ENCODE measurements around the gene ZNF618.
"Not testable (repeated sequence)": the region's sequence is repeated elsewhere in the genome, so short reads cannot be mapped to it uniquely, and the experiment has no call there.

Gene ZNF618

GRCh38 chr9:114082017-114082762 lies 206.1 kb downstream of the ZNF618 start:
- CTCF ChIA-PET: interaction anchor here (0.5 to 5.4 kb wide), 83 partner anchors 13 to 571 kb away, joined by 3 to 176 read pairs (median 4); partner anchors contain the start of genes COL27A1 and KIF12
- POLR2A ChIA-PET: interaction anchor here (0.6 kb wide), 1 partner anchor 33 kb away, joined by 4 read pairs; no protein-coding TSS in a partner anchor
- H3K4me3 ChIP-seq (ENCODE audit: low read depth, low read length): no peak overlapping the region
- TF ChIP-seq, protein P1, sequence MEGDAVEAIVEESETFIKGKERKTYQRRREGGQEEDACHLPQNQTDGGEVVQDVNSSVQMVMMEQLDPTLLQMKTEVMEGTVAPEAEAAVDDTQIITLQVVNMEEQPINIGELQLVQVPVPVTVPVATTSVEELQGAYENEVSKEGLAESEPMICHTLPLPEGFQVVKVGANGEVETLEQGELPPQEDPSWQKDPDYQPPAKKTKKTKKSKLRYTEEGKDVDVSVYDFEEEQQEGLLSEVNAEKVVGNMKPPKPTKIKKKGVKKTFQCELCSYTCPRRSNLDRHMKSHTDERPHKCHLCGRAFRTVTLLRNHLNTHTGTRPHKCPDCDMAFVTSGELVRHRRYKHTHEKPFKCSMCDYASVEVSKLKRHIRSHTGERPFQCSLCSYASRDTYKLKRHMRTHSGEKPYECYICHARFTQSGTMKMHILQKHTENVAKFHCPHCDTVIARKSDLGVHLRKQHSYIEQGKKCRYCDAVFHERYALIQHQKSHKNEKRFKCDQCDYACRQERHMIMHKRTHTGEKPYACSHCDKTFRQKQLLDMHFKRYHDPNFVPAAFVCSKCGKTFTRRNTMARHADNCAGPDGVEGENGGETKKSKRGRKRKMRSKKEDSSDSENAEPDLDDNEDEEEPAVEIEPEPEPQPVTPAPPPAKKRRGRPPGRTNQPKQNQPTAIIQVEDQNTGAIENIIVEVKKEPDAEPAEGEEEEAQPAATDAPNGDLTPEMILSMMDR (IDR thresholded peaks at IDR 0.05; ENCODE audit: insufficient read depth, low read length, missing control alignments): peak; percentile 85
- peak; percentile 41 for DNase-seq (ENCODE audit: low read depth, low spot score)

- DNase-seq (ENCODE audit: low read depth, low spot score); H3K4me3 ChIP-seq (ENCODE audit: low read depth, low read length): not testable (repeated sequence)
- ChIA-PET POLR2A (interaction anchor here (0.6 kb wide), 1 partner anchor 33 kb away, joined by 4 read pairs; no protein-coding TSS in a partner anchor), CTCF (interaction anchor here (0.5 to 5.4 kb wide), 82 partner anchors 8 to 570 kb away, joined by 3 to 176 read pairs (median 4); partner anchors contain the start of genes COL27A1 and KIF12)
These were observed 206.8 kb downstream of the ZNF618 start for GRCh38 chr9:114082763-114083412.

DNA sequence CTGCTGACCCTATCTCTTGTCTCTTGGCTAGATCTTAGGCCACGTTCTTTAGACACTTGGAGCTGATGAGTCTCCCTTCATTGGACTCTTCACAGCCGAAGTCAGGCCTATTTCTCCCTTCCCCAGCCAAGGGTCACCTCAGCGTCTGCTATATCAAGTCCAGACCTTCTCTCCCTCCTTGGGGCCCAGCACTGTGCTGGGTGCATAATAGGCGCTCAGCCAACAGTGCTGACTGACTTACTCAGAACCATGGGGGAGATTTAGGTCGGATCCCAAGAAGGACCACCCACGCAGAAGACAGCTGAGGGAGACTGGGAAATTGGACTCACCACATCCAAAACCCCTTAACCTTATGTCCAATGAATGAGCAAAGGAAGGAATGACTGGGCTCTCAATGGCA lies 207.6 kb downstream of the ZNF618 start:
- TF ChIP-seq, protein P1 (IDR thresholded peaks at IDR 0.05; ENCODE audit: insufficient read depth, low read length, missing control alignments): no peak
- ChIA-PET POLR2A (no interaction called here), CTCF (interaction anchor here (0.7 to 5.4 kb wide), 44 partner anchors 8 to 569 kb away, joined by 3 to 176 read pairs (median 5); partner anchors contain the start of gene KIF12)
- no peak overlapping the region for H3K4me3 ChIP-seq (ENCODE audit: low read depth, low read length)
- DNase-seq (ENCODE audit: low read depth, low spot score): no peak

DNA sequence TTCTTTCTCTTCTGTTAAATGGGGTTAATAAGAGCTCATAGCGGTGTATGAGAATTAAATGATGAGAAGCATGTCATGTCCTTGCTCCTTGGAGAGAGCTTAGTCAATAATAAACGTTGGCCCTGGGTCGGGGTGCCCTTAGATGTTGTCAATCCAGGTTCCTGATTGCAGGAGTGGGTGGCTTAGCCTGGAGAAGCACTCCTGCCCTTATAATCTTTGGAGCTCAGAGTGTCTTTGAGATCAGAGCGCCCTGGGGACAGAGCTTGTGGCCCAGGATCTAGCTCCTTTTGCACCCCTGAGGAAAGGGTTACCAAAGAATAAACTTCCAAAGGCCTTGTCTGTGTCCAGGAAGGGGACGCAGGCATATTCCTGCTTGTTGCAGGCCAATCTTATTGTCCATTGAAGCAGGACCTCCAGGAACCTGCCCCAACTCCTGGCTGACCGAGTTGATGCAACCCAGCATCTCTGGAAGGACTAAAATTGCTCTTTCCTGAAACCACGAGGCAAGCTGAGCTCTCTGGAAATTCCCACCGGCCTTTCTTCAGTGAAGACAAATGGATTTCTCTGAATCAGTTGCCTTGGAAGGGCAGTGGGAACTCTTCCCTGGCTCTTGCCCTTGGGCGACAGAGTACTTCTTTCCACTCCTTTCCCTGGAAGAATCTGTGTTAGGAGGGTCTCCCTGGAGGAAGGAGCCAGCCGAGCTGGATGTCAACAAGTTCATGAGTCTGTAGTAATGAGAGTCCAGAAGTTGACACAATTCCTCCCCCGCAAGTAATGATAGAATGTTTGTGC lies 208.4 kb downstream of the ZNF618 start:
- no peak overlapping the region for H3K4me3 ChIP-seq (ENCODE audit: low read depth, low read length)
- no peak for DNase-seq (ENCODE audit: low read depth, low spot score)
- TF ChIP-seq, protein P1 (IDR thresholded peaks at IDR 0.05; ENCODE audit: insufficient read depth, low read length, missing control alignments): no peak
- ChIA-PET POLR2A (no interaction called here), CTCF (interaction anchor here (0.6 to 5.4 kb wide), 28 partner anchors 9 to 403 kb away, joined by 3 to 176 read pairs (median 6); partner anchors contain the start of gene KIF12)

DNA sequence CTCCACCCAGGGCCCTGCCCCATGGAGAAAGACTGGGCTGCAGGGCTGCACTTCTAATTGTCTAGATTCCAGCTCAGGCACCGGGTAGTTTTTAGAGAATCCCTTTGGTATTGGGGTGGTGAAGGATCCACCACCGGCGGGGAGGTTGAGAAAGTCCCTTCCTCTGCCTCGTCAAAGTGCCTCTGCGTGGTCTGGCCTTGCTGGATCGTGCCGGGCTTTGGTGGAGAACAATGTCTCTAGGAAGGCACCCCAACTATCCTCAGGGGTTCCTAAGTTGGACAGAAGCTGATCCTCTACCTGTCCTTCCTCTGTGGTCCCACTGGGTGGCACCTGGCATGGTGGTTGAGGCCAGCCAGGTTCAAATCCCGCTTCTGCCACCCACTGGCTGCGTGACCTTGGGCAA lies 209.3 kb downstream of the ZNF618 start:
- H3K4me3 ChIP-seq (ENCODE audit: low read depth, low read length): no peak overlapping the region
- TF ChIP-seq, protein P1 (IDR thresholded peaks at IDR 0.05; ENCODE audit: insufficient read depth, low read length, missing control alignments): no peak
- POLR2A ChIA-PET: no interaction called here
- no peak for DNase-seq (ENCODE audit: low read depth, low spot score)
- CTCF ChIA-PET: interaction anchor here (1.1 to 5.4 kb wide), 4 partner anchors 9 to 348 kb away, joined by 3 to 176 read pairs (median 5); no protein-coding TSS in a partner anchor

DNA sequence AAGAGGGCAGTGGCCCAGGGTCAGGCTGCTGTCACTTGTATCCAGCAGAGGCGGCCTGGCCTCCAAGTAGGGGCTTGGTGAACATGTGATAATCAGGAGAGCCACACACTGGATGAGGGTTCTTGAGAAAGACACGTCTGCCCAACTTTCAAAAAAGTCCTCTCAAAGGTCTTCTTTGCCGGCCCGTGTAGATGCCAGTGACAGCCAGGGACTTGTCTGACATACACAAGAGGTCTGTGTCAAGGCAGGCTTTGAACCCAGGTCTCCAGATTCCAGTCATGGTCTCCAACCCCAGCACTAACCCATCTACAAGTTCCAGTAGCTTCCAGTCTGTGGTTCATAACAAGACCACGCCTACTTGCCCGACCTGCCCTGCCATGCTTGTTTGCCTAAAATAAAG lies 209.9 kb downstream of the ZNF618 start:
- CTCF ChIA-PET: interaction anchor here (1.1 to 5.4 kb wide), 4 partner anchors 8 to 348 kb away, joined by 3 to 176 read pairs (median 5); no protein-coding TSS in a partner anchor
- H3K4me3 ChIP-seq (ENCODE audit: low read depth, low read length): no peak overlapping the region
- DNase-seq (ENCODE audit: low read depth, low spot score): no peak
- POLR2A ChIA-PET: no interaction called here
- TF ChIP-seq, protein P1 (IDR thresholded peaks at IDR 0.05; ENCODE audit: insufficient read depth, low read length, missing control alignments): no peak
